HepG2 (cell line): ENCODE data around the gene TK1. TPM values are rescaled to one million over a fixed set of nuclear protein-coding genes. Genes with fewer than 3 reads are reported as not detected.

Source experiments
- AGO1 ChIP-seq: fragments of 200-400 bp; formaldehyde crosslinking; IDR thresholded peaks from 2 replicates; pipeline ENCODE4 v1.6.1; 2017; ENCODE audit warnings: mild to moderate bottlenecking, low read depth, low read length, moderate library complexity; ENCODE audit not compliant: poor library complexity, severe bottlenecking
- DNMT1 ChIP-seq: sonication (generic); formaldehyde crosslinking; IDR thresholded peaks from 2 replicates; pipeline ENCODE4 v1.5.1; 2020; ENCODE audit warnings: mild to moderate bottlenecking, missing genetic modification reagents
- HNRNPH1 ChIP-seq: fragments of 200-400 bp; formaldehyde crosslinking; optimal IDR thresholded peaks from 2 replicates; pipeline ENCODE3; 2017; ENCODE audit warnings: mild to moderate bottlenecking, low read depth, low read length
- KDM5A ChIP-seq: fragments of 200-600 bp; sonication (generic); IDR thresholded peaks from 2 replicates; pipeline ENCODE4 v1.7.0; 2018; ENCODE audit warnings: antibody characterized with exemption, mild to moderate bottlenecking, low read length, borderline replicate concordance
- NONO ChIP-seq, 2 experiments: fragments of 450-650 bp in 1 of 2; sonication (generic) in 1 of 2; formaldehyde crosslinking in 1 of 2; IDR thresholded peaks in 1 of 2; conservative IDR thresholded peaks in 1 of 2; 2 replicates each; pipeline versions ENCODE4 v1.6.1 to v1.8.0; 2017 to 2022; ENCODE audit warnings: mild to moderate bottlenecking in 1 of 2, missing genetic modification reagents in 1 of 2, moderate library complexity in 1 of 2
- NR2C2 ChIP-seq: sonication (generic); formaldehyde crosslinking; IDR thresholded peaks from 2 replicates; pipeline ENCODE4 v1.4.0; 2020; ENCODE audit warnings: missing genetic modification reagents, mild to moderate bottlenecking, moderate library complexity, borderline replicate concordance
- SP1 ChIP-seq, 2 experiments: fragments of 450-650 bp in 1 of 2; sonication (generic) in 1 of 2; formaldehyde crosslinking in 1 of 2; IDR thresholded peaks; 2 replicates each; pipeline versions ENCODE4 v1.4.0 to v1.6.1; 2016 to 2020; ENCODE audit warnings: missing genetic modification reagents in 1 of 2
- SPEN ChIP-seq: sonication (generic); formaldehyde crosslinking; IDR thresholded peaks from 2 replicates; pipeline ENCODE4 v1.5.1; 2020; ENCODE audit warnings: low read depth, mild to moderate bottlenecking, missing genetic modification reagents
- ZKSCAN1 ChIP-seq: fragments of 150-350 bp; IDR thresholded peaks from 2 replicates; pipeline ENCODE4 v1.6.1; 2014; ENCODE audit warnings: low read length
- ZNF121 ChIP-seq: sonication (generic); formaldehyde crosslinking; IDR thresholded peaks from 2 replicates; pipeline ENCODE4 v1.5.0; 2020; ENCODE audit warnings: mild to moderate bottlenecking, missing genetic modification reagents
- ZNF136 ChIP-seq: sonication (generic); formaldehyde crosslinking; IDR thresholded peaks from 2 replicates; pipeline ENCODE4 v1.8.1; 2022; ENCODE audit warnings: low read depth, mild to moderate bottlenecking, moderate library complexity, missing genetic modification reagents
- ZNF460 ChIP-seq: sonication (generic); formaldehyde crosslinking; IDR thresholded peaks from 2 replicates; pipeline ENCODE4 v1.5.1; 2020; ENCODE audit warnings: missing genetic modification reagents, mild to moderate bottlenecking, borderline replicate concordance
- ZNF772 ChIP-seq: sonication (generic); formaldehyde crosslinking; IDR thresholded peaks from 2 replicates; pipeline ENCODE4 v1.5.0; 2020; ENCODE audit warnings: mild to moderate bottlenecking, missing genetic modification reagents
- ZNF883 ChIP-seq: sonication (generic); formaldehyde crosslinking; IDR thresholded peaks from 2 replicates; pipeline ENCODE4 v1.5.1; 2020; ENCODE audit warnings: mild to moderate bottlenecking, missing genetic modification reagents; ENCODE audit errors: not compliant biosample characterization
- polyA plus RNA-seq, 8 experiments: library from polyadenylated mRNA; depleted of rRNA in 3 of 8; stranded (reverse) in 7 of 8; unstranded in 1 of 8; fragments of >200 nt; fragmentation: Illumina TruSeq in 4 of 8; extraction: Trizol in 4 of 8; gene quantifications; 2 replicates each; pipeline versions ENCODE4 v1.2.1 to v1.2.3, GENCODE V29; 2011 to 2016; ENCODE audit warnings: low read depth in 4 of 8, missing spikeins in 1 of 8, mixed read lengths in 1 of 8; ENCODE audit not compliant: insufficient read depth in 1 of 8
- total RNA-seq, 5 experiments: library from RNA; depleted of rRNA; stranded (reverse); fragments of >200 nt; fragmentation: Illumina TruSeq; extraction: Trizol; gene quantifications; 2 replicates each; pipeline ENCODE4 v1.2.3, GENCODE V29; 2016; ENCODE audit warnings: low read depth in 1 of 5
- TF ChIP-seq, protein P1 (sequence below): sonication (generic); formaldehyde crosslinking; IDR thresholded peaks from 2 replicates; pipeline ENCODE4 v1.8.1; 2023; ENCODE audit warnings: missing genetic modification reagents, inconsistent platforms, borderline replicate concordance
- TF ChIP-seq, protein P2 (sequence below): sonication (generic); formaldehyde crosslinking; IDR thresholded peaks from 2 replicates; pipeline ENCODE4 v1.4.0; 2020; ENCODE audit warnings: missing genetic modification reagents, mild to moderate bottlenecking, borderline replicate concordance
- TF ChIP-seq, protein P3 (sequence below): sonication (generic); formaldehyde crosslinking; IDR thresholded peaks from 2 replicates; pipeline ENCODE4 v1.4.0; 2020; ENCODE audit warnings: missing genetic modification reagents, low read depth, mild to moderate bottlenecking, borderline replicate concordance
- TF ChIP-seq, protein P4 (sequence below): sonication (generic); formaldehyde crosslinking; IDR thresholded peaks from 2 replicates; pipeline ENCODE4 v1.5.0; 2020; ENCODE audit warnings: missing genetic modification reagents
- TF ChIP-seq, protein P5 (sequence below): sonication (generic); formaldehyde crosslinking; IDR thresholded peaks from 2 replicates; pipeline ENCODE4 v1.9.0; 2021; ENCODE audit warnings: missing genetic modification reagents, borderline replicate concordance
- TF ChIP-seq, protein P6 (sequence below): sonication (generic); formaldehyde crosslinking; IDR thresholded peaks from 2 replicates; pipeline ENCODE4 v1.4.0; 2020; ENCODE audit warnings: missing genetic modification reagents, borderline replicate concordance

TK1 gene
- total and polyA plus RNA-seq, 2 of the 13 experiments (the other 11 are each of a cell fraction or from before 2014, with no cell fraction given): 45.0 to 96.0 TPM

DNA sequence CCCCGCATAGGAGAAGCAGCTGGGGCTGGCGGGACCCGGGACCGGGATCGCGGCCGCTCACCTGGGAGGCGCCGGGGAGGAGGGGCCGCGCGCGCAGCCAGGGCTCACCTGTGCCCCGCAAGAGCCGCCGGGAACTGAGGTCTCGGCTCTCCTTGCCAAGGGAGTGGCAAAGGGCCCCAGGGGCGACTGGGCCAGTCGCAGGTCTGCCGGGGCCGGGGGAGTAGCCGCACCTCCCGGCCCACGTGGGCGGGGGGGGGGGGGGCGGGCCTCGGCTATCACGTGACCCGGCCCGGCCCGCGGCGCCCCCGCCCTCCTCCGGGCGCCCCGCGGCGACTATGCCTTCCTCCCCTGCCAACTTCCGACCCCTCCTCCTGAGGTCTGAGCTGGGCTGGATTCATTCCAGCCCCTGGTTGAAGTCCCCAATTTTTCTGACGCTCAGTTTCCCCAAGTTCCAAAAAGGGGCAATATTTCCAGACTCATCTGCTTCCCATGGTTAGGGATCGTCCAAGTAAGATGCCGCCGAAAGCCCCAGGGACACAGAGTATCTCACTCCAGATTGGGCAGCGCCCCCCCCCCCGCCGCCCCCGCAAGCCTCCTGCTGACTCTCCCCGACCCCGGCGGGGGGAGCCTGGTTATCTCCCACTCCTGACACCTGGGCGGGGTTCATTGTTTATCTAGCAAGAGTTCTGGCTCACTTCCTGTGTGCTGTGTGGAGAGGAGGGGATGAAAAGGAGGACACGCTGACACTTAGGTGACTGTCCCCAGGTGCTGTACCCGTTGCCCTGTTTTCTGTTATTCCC is 58.1 kb downstream of the TK1 start, which contains the start of gene TMC6 (continued):
- TF ChIP-seq, protein P1, sequence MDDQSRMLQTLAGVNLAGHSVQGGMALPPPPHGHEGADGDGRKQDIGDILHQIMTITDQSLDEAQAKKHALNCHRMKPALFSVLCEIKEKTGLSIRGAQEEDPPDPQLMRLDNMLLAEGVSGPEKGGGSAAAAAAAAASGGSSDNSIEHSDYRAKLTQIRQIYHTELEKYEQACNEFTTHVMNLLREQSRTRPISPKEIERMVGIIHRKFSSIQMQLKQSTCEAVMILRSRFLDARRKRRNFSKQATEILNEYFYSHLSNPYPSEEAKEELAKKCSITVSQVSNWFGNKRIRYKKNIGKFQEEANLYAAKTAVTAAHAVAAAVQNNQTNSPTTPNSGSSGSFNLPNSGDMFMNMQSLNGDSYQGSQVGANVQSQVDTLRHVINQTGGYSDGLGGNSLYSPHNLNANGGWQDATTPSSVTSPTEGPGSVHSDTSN (CRISPR knock-in tag): no peak
- TF ChIP-seq ZNF460 (CRISPR knock-in tag) (no peak), SP1 (IDR thresholded peaks at IDR 0.05) (no peak), SP1 (CRISPR knock-in tag; IDR thresholded peaks at IDR 0.05) (no peak), ZNF136 (CRISPR knock-in tag) (no peak), ZKSCAN1 (no peak), AGO1 (no peak), KDM5A (no peak; the same call in 1 of the 2 replicates), ZNF121 (no peak), NONO (IDR thresholded peaks at IDR 0.05) (no peak), NONO (CRISPR knock-in tag; conservative IDR thresholded peaks at IDR 0.05) (peak; percentile 36; the same call in 1 of the 2 replicates), DNMT1 (CRISPR knock-in tag) (no peak), HNRNPH1 (no peak), ZNF883 (CRISPR knock-in tag) (no peak), SPEN (CRISPR knock-in tag) (no peak), NR2C2 (no peak), ZNF772 (CRISPR knock-in tag) (peak; percentile 86; the same call in 1 of the 2 replicates)
- TF ChIP-seq, protein P2, sequence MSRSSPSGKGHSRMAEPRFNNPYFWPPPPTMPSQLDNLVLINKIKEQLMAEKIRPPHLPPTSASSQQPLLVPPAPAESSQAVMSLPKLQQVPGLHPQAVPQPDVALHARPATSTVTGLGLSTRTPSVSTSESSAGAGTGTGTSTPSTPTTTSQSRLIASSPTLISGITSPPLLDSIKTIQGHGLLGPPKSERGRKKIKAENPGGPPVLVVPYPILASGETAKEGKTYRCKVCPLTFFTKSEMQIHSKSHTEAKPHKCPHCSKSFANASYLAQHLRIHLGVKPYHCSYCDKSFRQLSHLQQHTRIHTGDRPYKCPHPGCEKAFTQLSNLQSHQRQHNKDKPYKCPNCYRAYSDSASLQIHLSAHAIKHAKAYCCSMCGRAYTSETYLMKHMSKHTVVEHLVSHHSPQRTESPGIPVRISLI (CRISPR knock-in tag): no peak
- TF ChIP-seq, protein P3, sequence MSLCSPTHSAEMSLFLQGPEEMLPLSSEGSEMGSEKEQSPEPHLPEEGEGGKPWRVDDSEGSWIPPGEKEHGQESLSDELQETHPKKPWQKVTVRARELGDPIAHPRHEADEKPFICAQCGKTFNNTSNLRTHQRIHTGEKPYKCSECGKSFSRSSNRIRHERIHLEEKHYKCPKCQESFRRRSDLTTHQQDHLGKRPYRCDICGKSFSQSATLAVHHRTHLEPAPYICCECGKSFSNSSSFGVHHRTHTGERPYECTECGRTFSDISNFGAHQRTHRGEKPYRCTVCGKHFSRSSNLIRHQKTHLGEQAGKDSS: no peak
- TF ChIP-seq, protein P4, sequence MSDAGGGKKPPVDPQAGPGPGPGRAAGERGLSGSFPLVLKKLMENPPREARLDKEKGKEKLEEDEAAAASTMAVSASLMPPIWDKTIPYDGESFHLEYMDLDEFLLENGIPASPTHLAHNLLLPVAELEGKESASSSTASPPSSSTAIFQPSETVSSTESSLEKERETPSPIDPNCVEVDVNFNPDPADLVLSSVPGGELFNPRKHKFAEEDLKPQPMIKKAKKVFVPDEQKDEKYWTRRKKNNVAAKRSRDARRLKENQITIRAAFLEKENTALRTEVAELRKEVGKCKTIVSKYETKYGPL (CRISPR knock-in tag): no peak
- TF ChIP-seq, protein P5, sequence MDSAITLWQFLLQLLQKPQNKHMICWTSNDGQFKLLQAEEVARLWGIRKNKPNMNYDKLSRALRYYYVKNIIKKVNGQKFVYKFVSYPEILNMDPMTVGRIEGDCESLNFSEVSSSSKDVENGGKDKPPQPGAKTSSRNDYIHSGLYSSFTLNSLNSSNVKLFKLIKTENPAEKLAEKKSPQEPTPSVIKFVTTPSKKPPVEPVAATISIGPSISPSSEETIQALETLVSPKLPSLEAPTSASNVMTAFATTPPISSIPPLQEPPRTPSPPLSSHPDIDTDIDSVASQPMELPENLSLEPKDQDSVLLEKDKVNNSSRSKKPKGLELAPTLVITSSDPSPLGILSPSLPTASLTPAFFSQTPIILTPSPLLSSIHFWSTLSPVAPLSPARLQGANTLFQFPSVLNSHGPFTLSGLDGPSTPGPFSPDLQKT (CRISPR knock-in tag): no peak
- TF ChIP-seq, protein P6, sequence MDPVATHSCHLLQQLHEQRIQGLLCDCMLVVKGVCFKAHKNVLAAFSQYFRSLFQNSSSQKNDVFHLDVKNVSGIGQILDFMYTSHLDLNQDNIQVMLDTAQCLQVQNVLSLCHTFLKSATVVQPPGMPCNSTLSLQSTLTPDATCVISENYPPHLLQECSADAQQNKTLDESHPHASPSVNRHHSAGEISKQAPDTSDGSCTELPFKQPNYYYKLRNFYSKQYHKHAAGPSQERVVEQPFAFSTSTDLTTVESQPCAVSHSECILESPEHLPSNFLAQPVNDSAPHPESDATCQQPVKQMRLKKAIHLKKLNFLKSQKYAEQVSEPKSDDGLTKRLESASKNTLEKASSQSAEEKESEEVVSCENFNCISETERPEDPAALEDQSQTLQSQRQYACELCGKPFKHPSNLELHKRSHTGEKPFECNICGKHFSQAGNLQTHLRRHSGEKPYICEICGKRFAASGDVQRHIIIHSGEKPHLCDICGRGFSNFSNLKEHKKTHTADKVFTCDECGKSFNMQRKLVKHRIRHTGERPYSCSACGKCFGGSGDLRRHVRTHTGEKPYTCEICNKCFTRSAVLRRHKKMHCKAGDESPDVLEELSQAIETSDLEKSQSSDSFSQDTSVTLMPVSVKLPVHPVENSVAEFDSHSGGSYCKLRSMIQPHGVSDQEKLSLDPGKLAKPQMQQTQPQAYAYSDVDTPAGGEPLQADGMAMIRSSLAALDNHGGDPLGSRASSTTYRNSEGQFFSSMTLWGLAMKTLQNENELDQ (CRISPR knock-in tag): no peak
